Cardiac muscle cell (in vitro differentiated cells and primary cell): ENCODE results near the gene FOSB. TPM values are rescaled to one million over a fixed set of nuclear protein-coding genes. Genes with fewer than 3 reads are reported as not detected.
A peak's percentile ranks its signal among the peaks of the same experiment; 100 is the strongest.

ENCODE experiments used
- DNase-seq, 2 donors: peaks; one replicate each; pipeline versions ENCODE4 v3.0.0 to v3.0.0-alpha.2; 2010 to 2017; ENCODE audit warnings: low read depth in 1 of 2, low spot score in 1 of 2
- H3K27ac ChIP-seq: fragments of 200-600 bp; sonication (generic); 2 replicates; pipeline ENCODE4 v1.5.1; 2016
- H3K27me3 ChIP-seq: fragments of 200-600 bp; sonication (generic); 2 replicates; pipeline ENCODE4 v1.6.0; 2016; ENCODE audit warnings: control low read depth
- H3K36me3 ChIP-seq: fragments of 200-600 bp; sonication (generic); 2 replicates; pipeline ENCODE4 v1.5.1; 2016; ENCODE audit warnings: control low read depth
- H3K4me1 ChIP-seq: fragments of 200-600 bp; sonication (generic); 2 replicates; pipeline ENCODE4 v1.8.1; 2017; ENCODE audit warnings: low read depth, mild to moderate bottlenecking, mixed run types
- H3K4me3 ChIP-seq: fragments of 200-600 bp; sonication (generic); 2 replicates; pipeline ENCODE4 v1.5.1; 2016; ENCODE audit warnings: mild to moderate bottlenecking
- H3K9me3 ChIP-seq: fragments of 200-600 bp; sonication (generic); 2 replicates; pipeline ENCODE4 v1.5.1; 2017; ENCODE audit warnings: low read depth, mild to moderate bottlenecking, control low read depth
- polyA plus RNA-seq: library from polyadenylated mRNA; unstranded; fragments of >200 nt; fragmentation: Nextera tagmentation; extraction: Ambion mirVana; gene quantifications from 2 replicates; pipeline ENCODE4 v1.2.1, GENCODE V29; 2016
- total RNA-seq: library from RNA; depleted of rRNA; stranded (reverse); fragments of >200 nt; gene quantifications from 2 replicates; pipeline ENCODE4 v1.2.3, GENCODE V29; 2016
- TF ChIP-seq, protein P1 (sequence below): IDR thresholded peaks from 2 replicates; pipeline ENCODE4 v1.5.1; 2012; ENCODE audit warnings: low read depth, mild to moderate bottlenecking, low read length

The FOSB gene
- total and polyA plus RNA-seq, 2 experiments from 2014 or later, result 1.7 to 4.5 TPM

- peak overlapping the region; percentile 13 for H3K27ac ChIP-seq
Observed at GRCh38 chr19:45505151-45505995, 37.6 kb downstream of the FOSB start.

DNA sequence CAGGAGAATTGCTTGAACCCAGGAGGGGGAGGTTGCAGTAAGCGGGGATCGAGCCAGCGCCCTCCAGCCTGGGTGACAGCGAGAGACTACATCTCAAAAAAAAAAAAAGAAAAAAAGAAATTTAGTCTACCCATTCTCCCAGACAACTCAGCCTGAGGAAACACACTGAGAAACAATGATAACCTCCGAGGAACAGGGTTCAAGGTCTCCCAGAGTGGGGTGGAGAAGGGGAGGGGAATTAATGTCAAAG is 38.1 kb downstream of the FOSB start:
- Histone ChIP-seq H3K4me1 (no peaks in the 10 kb centered on the region), H3K9me3 (no peaks in the 10 kb centered on the region), H3K27me3 (no peaks in the 10 kb centered on the region), H3K27ac (peak overlapping the region; percentile 92), H3K4me3 (peak overlapping the region; percentile 72), H3K36me3 (no peaks in the 10 kb centered on the region)
- TF ChIP-seq, protein P1, sequence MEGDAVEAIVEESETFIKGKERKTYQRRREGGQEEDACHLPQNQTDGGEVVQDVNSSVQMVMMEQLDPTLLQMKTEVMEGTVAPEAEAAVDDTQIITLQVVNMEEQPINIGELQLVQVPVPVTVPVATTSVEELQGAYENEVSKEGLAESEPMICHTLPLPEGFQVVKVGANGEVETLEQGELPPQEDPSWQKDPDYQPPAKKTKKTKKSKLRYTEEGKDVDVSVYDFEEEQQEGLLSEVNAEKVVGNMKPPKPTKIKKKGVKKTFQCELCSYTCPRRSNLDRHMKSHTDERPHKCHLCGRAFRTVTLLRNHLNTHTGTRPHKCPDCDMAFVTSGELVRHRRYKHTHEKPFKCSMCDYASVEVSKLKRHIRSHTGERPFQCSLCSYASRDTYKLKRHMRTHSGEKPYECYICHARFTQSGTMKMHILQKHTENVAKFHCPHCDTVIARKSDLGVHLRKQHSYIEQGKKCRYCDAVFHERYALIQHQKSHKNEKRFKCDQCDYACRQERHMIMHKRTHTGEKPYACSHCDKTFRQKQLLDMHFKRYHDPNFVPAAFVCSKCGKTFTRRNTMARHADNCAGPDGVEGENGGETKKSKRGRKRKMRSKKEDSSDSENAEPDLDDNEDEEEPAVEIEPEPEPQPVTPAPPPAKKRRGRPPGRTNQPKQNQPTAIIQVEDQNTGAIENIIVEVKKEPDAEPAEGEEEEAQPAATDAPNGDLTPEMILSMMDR, result no peak
- no peak for DNase-seq

More at GRCh38 chr19:45505151-45505995, 37.6 kb downstream of the FOSB start:
- Histone ChIP-seq H3K36me3 (no peaks in the 10 kb centered on the region), H3K27me3 (no peaks in the 10 kb centered on the region), H3K9me3 (no peaks in the 10 kb centered on the region), H3K4me1 (no peaks in the 10 kb centered on the region), H3K4me3 (no peak overlapping the region)
- DNase-seq, result peak in 1 of 2 donors; percentile 50
- TF ChIP-seq, protein P1, result no peak

GRCh38 chr19:45506246-45506988 is 38.6 kb downstream of the FOSB start:
- TF ChIP-seq, protein P1, result peak; percentile 61
- Histone ChIP-seq H3K4me1 (no peaks in the 10 kb centered on the region), H3K4me3 (peak overlapping the region; percentile 72), H3K27me3 (no peaks in the 10 kb centered on the region), H3K36me3 (no peaks in the 10 kb centered on the region), H3K27ac (peak overlapping the region; percentile 92), H3K9me3 (no peaks in the 10 kb centered on the region)
- peak; percentile 94 to 96 for DNase-seq

DNA sequence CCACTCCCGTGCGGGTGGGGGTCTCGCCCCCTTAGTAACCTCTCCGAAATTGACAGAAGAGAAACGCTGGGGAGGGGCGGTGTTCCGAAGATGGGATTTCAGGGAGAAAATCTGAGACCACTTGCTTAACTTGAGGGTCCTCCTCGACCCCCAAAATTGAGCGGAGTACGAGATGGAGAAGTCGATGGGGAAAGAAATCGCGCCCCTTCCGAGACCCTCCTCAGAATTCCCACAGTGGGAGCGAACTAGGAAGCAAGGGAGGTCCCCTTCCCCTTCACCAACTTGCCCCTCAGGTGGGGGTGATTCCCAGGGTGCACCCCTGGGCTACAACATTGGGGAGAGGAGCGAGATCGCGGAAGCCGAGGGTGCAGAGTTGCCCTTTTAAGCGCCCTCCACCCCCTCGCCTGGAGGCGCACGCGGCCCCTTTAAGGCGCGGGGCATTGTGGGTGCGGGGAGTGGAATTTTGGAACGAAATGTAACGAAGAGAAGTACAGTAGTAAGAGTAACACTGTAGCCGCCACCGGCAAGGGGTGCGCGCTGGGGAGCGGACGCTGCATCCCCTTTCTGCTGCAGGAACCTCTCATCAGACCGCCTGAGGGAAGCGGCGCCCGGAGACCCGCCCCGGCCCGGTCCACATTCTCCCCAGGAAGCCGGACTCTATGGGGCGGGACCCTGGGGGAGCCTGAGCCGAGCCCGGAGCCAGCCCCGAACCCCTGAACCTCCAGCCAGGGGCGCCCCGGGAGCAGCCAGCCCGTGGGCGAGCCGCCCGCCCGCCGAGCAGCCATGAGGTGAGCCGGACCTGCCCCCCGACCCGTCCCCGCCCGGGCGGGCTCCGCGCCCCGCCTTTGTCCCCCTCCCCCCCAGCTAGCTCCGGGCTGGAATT is 39.4 kb downstream of the FOSB start, which contains the start of gene VASP:
TSS of gene VASP (plus strand) at position 491 of the 883 bp plus-strand sequence. CDS start at position 784, 293 bp downstream.
- Histone ChIP-seq H3K4me1 (no peaks in the 10 kb centered on the region), H3K27ac (peak within 1 kb of the TSS; percentile 92), H3K9me3 (no peaks in the 10 kb centered on the region), H3K4me3 (peak within 1 kb of the TSS; percentile 72), H3K36me3 (no peaks in the 10 kb centered on the region), H3K27me3 (no peaks in the 10 kb centered on the region)
- TF ChIP-seq, protein P1, result no peak
- DNase-seq, result peak; percentile 90 to 91

DNA sequence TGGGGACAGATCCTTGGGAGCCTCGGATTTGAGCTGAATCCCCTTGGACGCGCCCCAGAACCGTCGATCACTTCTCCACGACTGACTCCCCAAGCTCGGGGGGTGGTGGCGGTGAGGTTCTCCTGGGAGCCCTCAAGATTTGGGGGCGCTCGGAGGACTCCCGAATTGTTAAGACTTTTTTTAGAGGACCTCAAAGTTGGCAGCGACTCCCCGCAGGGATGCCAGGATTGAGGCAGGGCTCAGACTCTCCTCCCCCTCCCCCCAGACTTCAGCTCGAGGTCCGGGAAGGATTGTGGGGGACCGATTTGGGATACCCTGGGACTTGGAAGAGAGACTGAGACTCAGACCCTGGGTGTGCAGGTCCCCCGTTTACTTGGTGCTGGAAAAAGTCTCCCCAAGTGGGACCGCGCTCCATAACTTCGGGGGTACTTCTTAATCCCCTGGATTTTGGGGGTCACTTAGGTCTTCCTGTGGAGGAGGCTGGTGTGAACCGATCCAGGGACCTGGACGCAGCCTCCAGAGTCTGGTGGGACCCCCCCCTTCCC is 40.1 kb downstream of the FOSB start:
- TF ChIP-seq, protein P1, result no peak
- Histone ChIP-seq H3K36me3 (no peaks in the 10 kb centered on the region), H3K27me3 (no peaks in the 10 kb centered on the region), H3K4me3 (peak overlapping the region; percentile 72), H3K4me1 (no peaks in the 10 kb centered on the region), H3K9me3 (no peaks in the 10 kb centered on the region), H3K27ac (peak overlapping the region; percentile 92)
- DNase-seq, result no peak
